ENCODE results near the gene HSDL1.
A peak's percentile ranks its signal among the peaks of the same experiment; 100 is the strongest.

- TF ChIP-seq CTCF (IDR thresholded peaks at IDR 0.05) = peak in 3 of 4 experiments; percentile 91 to 99 (median 91)
- TF ChIP-seq EP300 (IDR thresholded peaks at IDR 0.05) = no peak
These were observed 41.9 kb upstream of the HSDL1 start, which contains the start of gene TAF1C for GRCh38 chr16:84186685-84187437.
